OCI-LY7 (cell line): Measurements from ENCODE around the gene CDKAL1. TPM values are rescaled to one million over a fixed set of nuclear protein-coding genes. Genes with fewer than 3 reads are reported as not detected.

Source experiments
- BruUV-seq: library from RNA; stranded (reverse); fragments of 400-500 nt; replicated peaks from 2 replicates; lab custom pipeline; 2021; lab: Mats Ljungman, UMichigan
- CTCF ChIA-PET: fragments of 300-600 bp; sonication (Branson Sonifier 250); formaldehyde crosslinking; loops from one replicate; lab custom pipeline; 2022; ENCODE audit warnings: antibody characterized with exemption; ENCODE audit not compliant: unreplicated experiment; lab: Charles Lee
- POLR2A ChIA-PET: fragments of 300-600 bp; sonication (Branson Sonifier 250); formaldehyde crosslinking; loops from one replicate; lab custom pipeline; 2022; ENCODE audit warnings: antibody characterized with exemption; lab: Charles Lee
- DNase-seq: peaks from one replicate; pipeline ENCODE4 v3.0.0-alpha.2; 2015; ENCODE audit warnings: low spot score
- H2AFZ ChIP-seq: fragments of 200-600 bp; sonication (generic), shearing (Covaris generic); 2 replicates; pipeline ENCODE4 v1.6.1; 2014; ENCODE audit warnings: mild to moderate bottlenecking, antibody characterized with exemption, low read length, moderate library complexity
- H3K27ac ChIP-seq: fragments of 200-600 bp; sonication (generic); 2 replicates; pipeline ENCODE4 v1.5.1; 2014; ENCODE audit warnings: mixed run types, low read depth, mild to moderate bottlenecking, moderate library complexity, low read length, inconsistent platforms; ENCODE audit not compliant: poor library complexity, severe bottlenecking
- H3K36me3 ChIP-seq: fragments of 200-600 bp; sonication (generic); 2 replicates; pipeline ENCODE4 v1.6.1; 2014; ENCODE audit warnings: mild to moderate bottlenecking, antibody characterized with exemption, low read length, moderate library complexity, mixed read lengths; ENCODE audit not compliant: insufficient read depth
- H3K4me1 ChIP-seq: fragments of 200-600 bp; sonication (generic); 2 replicates; pipeline ENCODE4 v1.5.1; 2014; ENCODE audit warnings: mild to moderate bottlenecking, low read length; ENCODE audit not compliant: insufficient read depth, poor library complexity, severe bottlenecking
- H3K4me2 ChIP-seq: fragments of 200-600 bp; sonication (generic); 2 replicates; pipeline ENCODE4 v1.6.1; 2014; ENCODE audit warnings: mild to moderate bottlenecking, low read length
- H3K4me3 ChIP-seq: fragments of 200-600 bp; sonication (generic); 2 replicates; pipeline ENCODE4 v1.5.1; 2014; ENCODE audit warnings: mild to moderate bottlenecking, low read depth, low read length; ENCODE audit not compliant: poor library complexity, severe bottlenecking
- H3K79me2 ChIP-seq: fragments of 200-600 bp; sonication (generic); 2 replicates; pipeline ENCODE4 v1.6.1; 2016; ENCODE audit warnings: low read depth, mild to moderate bottlenecking, low read length, moderate library complexity, mixed read lengths; ENCODE audit not compliant: insufficient read depth
- H3K9me2 ChIP-seq: fragments of 200-600 bp; sonication (generic); 2 replicates; pipeline ENCODE4 v1.6.1; 2016; ENCODE audit warnings: mild to moderate bottlenecking, low read length, mixed read lengths; ENCODE audit not compliant: insufficient read depth
- H3K9me3 ChIP-seq: fragments of 200-600 bp; sonication (generic); 2 replicates; pipeline ENCODE4 v1.6.1; 2014; ENCODE audit warnings: mild to moderate bottlenecking, mixed run types, low read length, mixed read lengths
- H4K20me1 ChIP-seq: fragments of 200-600 bp; sonication (generic); 2 replicates; pipeline ENCODE4 v1.6.1; 2014; ENCODE audit warnings: mild to moderate bottlenecking, antibody characterized with exemption, low read length, moderate library complexity, mixed read lengths; ENCODE audit not compliant: insufficient read depth
- EZH2phosphoT487 ChIP-seq: fragments of 200-600 bp; sonication (generic); IDR thresholded peaks from 2 replicates; pipeline ENCODE4 v1.6.1; 2018; ENCODE audit warnings: low read depth, borderline replicate concordance, mild to moderate bottlenecking, mixed run types, antibody characterized with exemption, low read length, moderate library complexity, mixed read lengths
- intact Hi-C: fragments of 100-400 bp; cut with micrococcal nuclease; formaldehyde crosslinking; loops from one replicate; pipeline ENCODE4 v1.10.0; 2022; ENCODE audit not compliant: unreplicated experiment
- total RNA-seq, 2 experiments: library from RNA; depleted of rRNA in 1 of 2; stranded (reverse); fragments of >200 nt in 1 of 2; shearing (Covaris generic) in 1 of 2; gene quantifications; 2 replicates each; pipeline ENCODE4 v1.2.3, GENCODE V29; 2014 to 2022
- TF ChIP-seq, protein P1 (sequence below): fragments of 200-600 bp; sonication (generic); conservative IDR thresholded peaks from 2 replicates; pipeline ENCODE4 v1.5.1; 2014; ENCODE audit warnings: mild to moderate bottlenecking, antibody characterized with exemption, low read length, moderate library complexity, mixed read lengths

The CDKAL1 gene
- total RNA-seq, 2 experiments from 2014 or later: 19.9 to 21.1 TPM

- no peak overlapping the region for H2AFZ ChIP-seq
- no peaks in the 10 kb centered on the region for H3K36me3 ChIP-seq
- H3K27ac ChIP-seq: no peak overlapping the region
- H3K4me2 ChIP-seq: no peak overlapping the region
- no peaks in the 10 kb centered on the region for H4K20me1 ChIP-seq
- ChIA-PET POLR2A (interaction anchor here (0.6 to 0.7 kb wide), 2 partner anchors 50 to 449 kb away, joined by 4 read pairs; no protein-coding TSS in a partner anchor), CTCF (no interaction called here)
- TF ChIP-seq, protein P1, sequence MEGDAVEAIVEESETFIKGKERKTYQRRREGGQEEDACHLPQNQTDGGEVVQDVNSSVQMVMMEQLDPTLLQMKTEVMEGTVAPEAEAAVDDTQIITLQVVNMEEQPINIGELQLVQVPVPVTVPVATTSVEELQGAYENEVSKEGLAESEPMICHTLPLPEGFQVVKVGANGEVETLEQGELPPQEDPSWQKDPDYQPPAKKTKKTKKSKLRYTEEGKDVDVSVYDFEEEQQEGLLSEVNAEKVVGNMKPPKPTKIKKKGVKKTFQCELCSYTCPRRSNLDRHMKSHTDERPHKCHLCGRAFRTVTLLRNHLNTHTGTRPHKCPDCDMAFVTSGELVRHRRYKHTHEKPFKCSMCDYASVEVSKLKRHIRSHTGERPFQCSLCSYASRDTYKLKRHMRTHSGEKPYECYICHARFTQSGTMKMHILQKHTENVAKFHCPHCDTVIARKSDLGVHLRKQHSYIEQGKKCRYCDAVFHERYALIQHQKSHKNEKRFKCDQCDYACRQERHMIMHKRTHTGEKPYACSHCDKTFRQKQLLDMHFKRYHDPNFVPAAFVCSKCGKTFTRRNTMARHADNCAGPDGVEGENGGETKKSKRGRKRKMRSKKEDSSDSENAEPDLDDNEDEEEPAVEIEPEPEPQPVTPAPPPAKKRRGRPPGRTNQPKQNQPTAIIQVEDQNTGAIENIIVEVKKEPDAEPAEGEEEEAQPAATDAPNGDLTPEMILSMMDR: no peak
- TF ChIP-seq EZH2phosphoT487: no peak
- BruUV-seq: no TSS peak
- no peaks in the 10 kb centered on the region for H3K79me2 ChIP-seq
- intact Hi-C loops: no loop called here
- H3K4me1 ChIP-seq: no peaks in the 10 kb centered on the region
- no peak overlapping the region for H3K4me3 ChIP-seq
- DNase-seq: no peak
- H3K9me2 ChIP-seq: no peaks in the 10 kb centered on the region
- no peaks in the 10 kb centered on the region for H3K9me3 ChIP-seq
Measured at GRCh38 chr6:21241231-21242130, 707.2 kb downstream of the CDKAL1 start.

- Histone ChIP-seq H3K9me2 (no peaks in the 10 kb centered on the region), H4K20me1 (no peaks in the 10 kb centered on the region), H2AFZ (no peak overlapping the region), H3K79me2 (no peaks in the 10 kb centered on the region), H3K4me2 (no peak overlapping the region), H3K27ac (no peak overlapping the region), H3K4me1 (no peaks in the 10 kb centered on the region), H3K4me3 (no peak overlapping the region), H3K36me3 (no peaks in the 10 kb centered on the region), H3K9me3 (no peaks in the 10 kb centered on the region)
- ChIA-PET POLR2A (no interaction called here), CTCF (no interaction called here)
- no TSS peak for BruUV-seq
- intact Hi-C loops: no loop called here
- DNase-seq: no peak
- TF ChIP-seq EZH2phosphoT487: no peak
- TF ChIP-seq, protein P1: no peak
Measured at GRCh38 chr6:21244897-21245470, 710.7 kb downstream of the CDKAL1 start.
